H1 (cell line): Measurements from ENCODE around the gene DOCK9. TPM values are rescaled to one million over a fixed set of nuclear protein-coding genes. Genes with fewer than 3 reads are reported as not detected.

ENCODE experiments used
- CTCF ChIA-PET: fragments of 300-600 bp; sonication (Branson Sonifier 250); formaldehyde crosslinking; loops from one replicate; lab custom pipeline; 2021; ENCODE audit not compliant: partially characterized antibody; lab: Charles Lee
- POLR2A ChIA-PET: fragments of 300-600 bp; sonication (Branson Sonifier 250); formaldehyde crosslinking; loops from one replicate; lab custom pipeline; 2021; ENCODE audit warnings: inconsistent platforms; ENCODE audit not compliant: partially characterized antibody; lab: Charles Lee
- DNase-seq, 2 experiments: peaks; one replicate each; pipeline versions ENCODE4 v3.0.0 to v3.0.0-alpha.2; 2010 to 2022; ENCODE audit warnings: low spot score in 2 of 2, low read depth in 1 of 2, mixed read lengths in 1 of 2
- FAIRE-seq: peaks from 2 replicates; lab custom pipeline; 2011; peaks lifted over from hg19 to GRCh38; lab: Jason Lieb, UNC
- H2AFZ ChIP-seq: 2 replicates; pipeline ENCODE4 v1.8.1; 2012; ENCODE audit warnings: low read length, inconsistent platforms
- H2AK5ac ChIP-seq: 2 replicates; pipeline ENCODE4 v1.6.1; 2013; ENCODE audit warnings: low read depth, low read length
- H2BK120ac ChIP-seq: replicated peaks from 2 replicates; pipeline ENCODE3; 2013; ENCODE audit warnings: low read depth, low read length, inconsistent platforms
- H2BK12ac ChIP-seq: 2 replicates; pipeline ENCODE4 v1.6.1; 2013; ENCODE audit warnings: low read depth, low read length
- H2BK15ac ChIP-seq: 2 replicates; pipeline ENCODE4 v1.6.1; 2013; ENCODE audit warnings: low read length
- H2BK20ac ChIP-seq: 2 replicates; pipeline ENCODE4 v1.6.1; 2013; ENCODE audit warnings: low read length
- H2BK5ac ChIP-seq: 2 replicates; pipeline ENCODE4 v1.6.1; 2013; ENCODE audit warnings: low read depth, low read length
- H3K14ac ChIP-seq: 2 replicates; pipeline ENCODE4 v1.6.1; 2013; ENCODE audit warnings: inconsistent platforms; ENCODE audit not compliant: insufficient read length
- H3K18ac ChIP-seq: 2 replicates; pipeline ENCODE4 v1.6.1; 2013; ENCODE audit warnings: low read length; ENCODE audit errors: extremely low read depth
- H3K23ac ChIP-seq: 2 replicates; pipeline ENCODE4 v1.6.1; 2013; ENCODE audit warnings: inconsistent platforms; ENCODE audit not compliant: insufficient read length
- H3K23me2 ChIP-seq: 2 replicates; pipeline ENCODE4 v1.6.1; 2013; ENCODE audit warnings: low read depth, low read length
- H3K27ac ChIP-seq: 2 replicates; pipeline ENCODE4 v1.6.1; 2011; ENCODE audit warnings: low read depth, low read length, inconsistent platforms
- H3K27me3 ChIP-seq, 4 experiments: replicated peaks in 1 of 4; 1 replicate in 1 of 4; 2 replicates in 3 of 4; pipeline versions ENCODE4 v1.6.1 to v1.8.1; 2011 to 2013; ENCODE audit warnings: low read length in 3 of 4, mild to moderate bottlenecking in 3 of 4, inconsistent platforms in 2 of 4, mixed read lengths in 2 of 4, moderate library complexity in 1 of 4; ENCODE audit not compliant: control insufficient read depth in 3 of 4, insufficient read depth in 3 of 4; ENCODE audit errors: extremely low read depth in 1 of 4
- H3K36me3 ChIP-seq, 4 experiments: 2 replicates each; pipeline versions ENCODE4 v1.6.1 to v1.8.1; 2011 to 2013; ENCODE audit warnings: mild to moderate bottlenecking in 4 of 4, low read length in 3 of 4, moderate library complexity in 2 of 4, control low read depth in 1 of 4, inconsistent platforms in 1 of 4; ENCODE audit not compliant: insufficient read depth in 4 of 4, control insufficient read depth in 2 of 4
- H3K4ac ChIP-seq: replicated peaks from 2 replicates; pipeline ENCODE3; 2013; ENCODE audit warnings: low read length, low read depth, mixed read lengths, inconsistent platforms; ENCODE audit not compliant: insufficient read length
- H3K4me1 ChIP-seq, 4 experiments: replicated peaks in 1 of 4; 1 replicate in 1 of 4; 2 replicates in 3 of 4; pipeline versions ENCODE4 v1.6.1 to v1.8.1; 2011 to 2013; ENCODE audit warnings: low read length in 3 of 4, inconsistent platforms in 2 of 4, mixed read lengths in 1 of 4; ENCODE audit not compliant: insufficient read depth in 4 of 4, control insufficient read depth in 3 of 4
- H3K4me2 ChIP-seq, 2 experiments: 2 replicates each; pipeline versions ENCODE4 v1.6.1 to v1.8.1; 2011 to 2013; ENCODE audit warnings: low read depth in 2 of 2, low read length in 2 of 2, control low read depth in 1 of 2, inconsistent platforms in 1 of 2, mild to moderate bottlenecking in 1 of 2; ENCODE audit not compliant: insufficient read depth in 1 of 2
- H3K4me3 ChIP-seq, 4 experiments: fragments of 200-600, 300-600 bp in 1 of 4; sonication (generic), shearing (Covaris generic), sonication (Bioruptor Twin) in 1 of 4; 2 replicates each; pipeline versions ENCODE4 v1.5.1 to v1.8.1; 2011 to 2016; ENCODE audit warnings: low read length in 4 of 4, low read depth in 3 of 4, control low read depth in 2 of 4, inconsistent platforms in 2 of 4, mild to moderate bottlenecking in 2 of 4, mixed read lengths in 1 of 4, moderate library complexity in 1 of 4; ENCODE audit not compliant: insufficient read depth in 2 of 4; ENCODE audit errors: extremely low read depth in 1 of 4
- H3K56ac ChIP-seq: replicated peaks from 2 replicates; pipeline ENCODE3; 2013; ENCODE audit warnings: low read depth, mild to moderate bottlenecking, mixed read lengths, low read length, inconsistent platforms; ENCODE audit not compliant: insufficient read length
- H3K79me1 ChIP-seq: 2 replicates; pipeline ENCODE4 v1.6.1; 2013; ENCODE audit warnings: low read depth, low read length, control low read depth
- H3K79me2 ChIP-seq, 2 experiments: 2 replicates each; pipeline versions ENCODE4 v1.6.1 to v1.8.1; 2012 to 2013; ENCODE audit warnings: low read length in 2 of 2, mild to moderate bottlenecking in 2 of 2, inconsistent platforms in 1 of 2; ENCODE audit not compliant: insufficient read depth in 2 of 2, control insufficient read depth in 1 of 2
- H3K9ac ChIP-seq, 4 experiments: replicated peaks in 1 of 4; 1 replicate in 1 of 4; 2 replicates in 3 of 4; pipeline versions ENCODE4 v1.6.1 to v1.8.1; 2011 to 2013; ENCODE audit warnings: low read depth in 3 of 4, low read length in 3 of 4, control low read depth in 2 of 4, mild to moderate bottlenecking in 2 of 4, moderate library complexity in 2 of 4, inconsistent platforms in 1 of 4; ENCODE audit errors: extremely low read depth in 1 of 4
- H3K9me3 ChIP-seq, 2 experiments: 2 replicates each; pipeline versions ENCODE4 v1.6.1 to v1.8.1; 2012 to 2013; ENCODE audit warnings: mild to moderate bottlenecking in 2 of 2, moderate library complexity in 2 of 2, control low read depth in 1 of 2, inconsistent platforms in 1 of 2, low read depth in 1 of 2, low read length in 1 of 2, mixed read lengths in 1 of 2; ENCODE audit not compliant: insufficient read depth in 2 of 2
- H4K20me1 ChIP-seq, 2 experiments: replicated peaks in 1 of 2; 2 replicates each; pipeline versions ENCODE3 to v1.8.1; 2011 to 2013; ENCODE audit warnings: inconsistent platforms in 2 of 2, low read length in 2 of 2, mild to moderate bottlenecking in 1 of 2; ENCODE audit not compliant: insufficient read depth in 2 of 2, control insufficient read depth in 1 of 2
- H4K5ac ChIP-seq: 2 replicates; pipeline ENCODE4 v1.6.1; 2013; ENCODE audit warnings: low read length, low read depth, mixed read lengths, inconsistent platforms; ENCODE audit not compliant: insufficient read length
- H4K8ac ChIP-seq: 2 replicates; pipeline ENCODE4 v1.8.0; 2013; ENCODE audit warnings: mild to moderate bottlenecking, moderate library complexity, low read length, inconsistent platforms; ENCODE audit not compliant: insufficient read depth; ENCODE audit errors: extremely low read depth
- H4K91ac ChIP-seq: replicated peaks from 2 replicates; pipeline ENCODE3; 2013; ENCODE audit warnings: low read length, mixed read lengths, inconsistent platforms; ENCODE audit not compliant: insufficient read length
- E2F6 ChIP-seq: IDR thresholded peaks from 2 replicates; pipeline ENCODE4 v1.6.1; 2012; ENCODE audit warnings: inconsistent platforms
- FOSL1 ChIP-seq: IDR thresholded peaks from 2 replicates; pipeline ENCODE4 v1.6.1; 2011; ENCODE audit warnings: mild to moderate bottlenecking, low read depth, low read length, moderate library complexity; ENCODE audit not compliant: insufficient read depth
- POLR2AphosphoS5 ChIP-seq: IDR thresholded peaks from 2 replicates; pipeline ENCODE4 v1.6.1; 2011; ENCODE audit warnings: low read depth, low read length
- SIN3A ChIP-seq, 2 experiments: IDR thresholded peaks in 1 of 2; conservative IDR thresholded peaks in 1 of 2; 2 replicates each; pipeline ENCODE4 v1.6.1; 2011 to 2012; ENCODE audit warnings: low read length in 2 of 2, improper control_type of control experiment in 1 of 2, low read depth in 1 of 2, mild to moderate bottlenecking in 1 of 2
- SP1 ChIP-seq: IDR thresholded peaks from 2 replicates; pipeline ENCODE4 v1.6.1; 2011; ENCODE audit warnings: low read depth, low read length
- SP4 ChIP-seq: IDR thresholded peaks from 2 replicates; pipeline ENCODE4 v1.6.1; 2012; ENCODE audit warnings: low read length, inconsistent platforms
- TBP ChIP-seq: IDR thresholded peaks from 2 replicates; pipeline ENCODE4 v1.6.1; 2011; ENCODE audit warnings: low read depth, low read length, improper control_type of control experiment
- WGBS, 2 experiments: shearing (Covaris generic) in 1 of 2; methylation state at CpG; one replicate each; pipeline versions ENCODE4 v1.1.6 to v1.1.7; 2013 to 2015; ENCODE audit warnings: low lambda C conversion rate in 2 of 2, mixed read lengths in 2 of 2, inconsistent platforms in 1 of 2, low coverage in 1 of 2, missing lambda C conversion rate in 1 of 2; ENCODE audit not compliant: insufficient replicate concordance in 2 of 2, insufficient coverage in 1 of 2, insufficient read length in 1 of 2; ENCODE audit errors: extremely low coverage in 1 of 2, missing lambda C conversion rate in 1 of 2; 5-methylcytosine and 5-hydroxymethylcytosine counted together
- polyA plus RNA-seq, 7 experiments: library from polyadenylated mRNA; depleted of rRNA in 3 of 7; stranded (reverse) in 5 of 7; unstranded in 2 of 7; fragments of >200 nt in 5 of 7; fragments of 200-250 nt in 2 of 7; gene quantifications; 1 replicate in 5 of 7; 2 replicates in 1 of 7; 4 replicates in 1 of 7; pipeline versions ENCODE4 v1.2.1 to v1.2.3, GENCODE V29; 2011 to 2013; ENCODE audit warnings: missing spikeins in 2 of 7, mixed read lengths in 2 of 7
- total RNA-seq: library from RNA; stranded (reverse); fragmentation: NEBNext Ultra II Directional; extraction: Animal tissue kit (Norgen Biotek cat#: 25700); gene quantifications from 2 replicates; pipeline ENCODE4 v1.2.1, GENCODE V29; 2021

The DOCK9 gene
- total and polyA plus RNA-seq, 2 of the 8 experiments (the other 6 are each of a cell fraction or from before 2014, with no cell fraction given) = 21.6 to 31.5 TPM

GRCh38 chr13:98803111-98803561, 174.7 kb downstream of the DOCK9 start:
- POLR2A ChIA-PET = no interaction called here
- no peaks in the 10 kb centered on the region for H3K36me3 ChIP-seq
- no peaks in the 10 kb centered on the region for H3K27me3 ChIP-seq
- H3K9me3 ChIP-seq = no peaks in the 10 kb centered on the region
- no peak overlapping the region for H2BK120ac ChIP-seq
- H4K8ac ChIP-seq = no peak overlapping the region
- CTCF ChIA-PET = interaction anchor here (1.0 to 4.5 kb wide), 5 partner anchors 8 to 28 kb away, joined by 3 to 25 read pairs (median 3); no protein-coding TSS in a partner anchor
- no peak overlapping the region for H3K56ac ChIP-seq
- H3K4ac ChIP-seq = no peak overlapping the region
- no peak overlapping the region for H2AFZ ChIP-seq
- no peak overlapping the region for H2BK12ac ChIP-seq
- H3K4me3 ChIP-seq = no peak overlapping the region
- DNase-seq = peak in 1 of 2 experiments; percentile 45
- no peak overlapping the region for H3K4me2 ChIP-seq
- no peaks in the 10 kb centered on the region for H3K79me2 ChIP-seq
- no peak overlapping the region for H2BK15ac ChIP-seq
- no peaks in the 10 kb centered on the region for H3K79me1 ChIP-seq
- H2AK5ac ChIP-seq = no peak overlapping the region
- H3K23me2 ChIP-seq = no peaks in the 10 kb centered on the region
- no peak overlapping the region for H2BK20ac ChIP-seq
- no peak overlapping the region for H3K14ac ChIP-seq
- no peak overlapping the region for H4K91ac ChIP-seq
- H3K18ac ChIP-seq = no peak overlapping the region
- H3K27ac ChIP-seq = no peak overlapping the region
- no peaks in the 10 kb centered on the region for H4K20me1 ChIP-seq
- FAIRE-seq = no peak
- peaks cover 0 to 7% (median 5%) of the 10 kb centered on the region in 4 experiments; a peak in 6 of 7 replicates for H3K4me1 ChIP-seq
- H4K5ac ChIP-seq = no peak overlapping the region
- TF ChIP-seq SP1 (no peak), POLR2AphosphoS5 (no peak), SP4 (no peak), TBP (no peak), SIN3A (conservative IDR thresholded peaks at IDR 0.05 in 1 of 2, IDR thresholded peaks at IDR 0.05 in 1 of 2; ENCODE audit: low read depth in 1 of 2, low read length in 2 of 2) (no peak), FOSL1 (no peak), E2F6 (no peak)
- 81% methylated on average over 7 of the region's 7 CpGs; no CpG with 5 or more reads in 1 of the 2 experiments for WGBS, 2 experiments
- H3K9ac ChIP-seq = no peak overlapping the region
- no peak overlapping the region for H2BK5ac ChIP-seq
- no peak overlapping the region for H3K23ac ChIP-seq
